NCI-H82 treated with DMSO at 0.1 percent for 48 hours (cell line): ENCODE results near the gene AKAP13.
"Not testable (repeated sequence)": the region's sequence is repeated elsewhere in the genome, so short reads cannot be mapped to it uniquely, and the experiment has no call there.

Experiments used
- DNase-seq: peaks from one replicate; lab custom pipeline; 2025; ENCODE audit not compliant: unreplicated experiment; lab: John Stamatoyannopoulos, UW

The AKAP13 gene

GRCh38 chr15:85347264-85348047 is 32.9 kb upstream of the AKAP13 start:
- DNase-seq, result not testable (repeated sequence)

- DNase-seq, result not testable (repeated sequence)
Observed at GRCh38 chr15:85348048-85348766, 32.2 kb upstream of the AKAP13 start.

GRCh38 chr15:85349062-85349461 is 31.3 kb upstream of the AKAP13 start:
- DNase-seq, result not testable (repeated sequence)

- peak; percentile 77 for DNase-seq
Observed at GRCh38 chr15:85350395-85350794, 30.0 kb upstream of the AKAP13 start.

GRCh38 chr15:85351501-85351900 is 28.9 kb upstream of the AKAP13 start:
- DNase-seq, result not testable (repeated sequence)

GRCh38 chr15:85351965-85352364 is 28.4 kb upstream of the AKAP13 start:
- no peak for DNase-seq

- DNase-seq, result no peak
Observed at GRCh38 chr15:85353516-85353915, 26.9 kb upstream of the AKAP13 start.

GRCh38 chr15:85354461-85354860 is 25.9 kb upstream of the AKAP13 start:
- no peak for DNase-seq

- no peak for DNase-seq
Observed at GRCh38 chr15:85354948-85355347, 25.5 kb upstream of the AKAP13 start.

GRCh38 chr15:85356276-85356675 is 24.1 kb upstream of the AKAP13 start:
- DNase-seq, result no peak

- DNase-seq, result no peak
Observed at GRCh38 chr15:85361323-85361722, 19.1 kb upstream of the AKAP13 start.

- DNase-seq, result no peak
Observed at GRCh38 chr15:85362436-85363081, 17.8 kb upstream of the AKAP13 start.

- no peak for DNase-seq
Observed at GRCh38 chr15:85365980-85366379, 14.4 kb upstream of the AKAP13 start.

- no peak for DNase-seq
Observed at GRCh38 chr15:85367741-85368140, 12.7 kb upstream of the AKAP13 start.

GRCh38 chr15:85374831-85375230 is 5.6 kb upstream of the AKAP13 start:
- DNase-seq, result peak; percentile 71

GRCh38 chr15:85377269-85377668 is 3.1 kb upstream of the AKAP13 start:
- DNase-seq, result no peak

GRCh38 chr15:85377986-85378385 is 2.4 kb upstream of the AKAP13 start:
- DNase-seq, result no peak

- DNase-seq, result no peak
Observed at GRCh38 chr15:85379403-85380131, 836 bp upstream of the AKAP13 start.

- DNase-seq, result no peak
Observed at GRCh38 chr15:85380812-85381642, 624 bp downstream of the AKAP13 start.
